ENCODE measurements around the gene NAV2. TPM values are rescaled to one million over a fixed set of nuclear protein-coding genes. Genes with fewer than 3 reads are reported as not detected.

The NAV2 gene
- total RNA-seq, 2 experiments from 2014 or later = 0.23 to 0.36 TPM

DNA sequence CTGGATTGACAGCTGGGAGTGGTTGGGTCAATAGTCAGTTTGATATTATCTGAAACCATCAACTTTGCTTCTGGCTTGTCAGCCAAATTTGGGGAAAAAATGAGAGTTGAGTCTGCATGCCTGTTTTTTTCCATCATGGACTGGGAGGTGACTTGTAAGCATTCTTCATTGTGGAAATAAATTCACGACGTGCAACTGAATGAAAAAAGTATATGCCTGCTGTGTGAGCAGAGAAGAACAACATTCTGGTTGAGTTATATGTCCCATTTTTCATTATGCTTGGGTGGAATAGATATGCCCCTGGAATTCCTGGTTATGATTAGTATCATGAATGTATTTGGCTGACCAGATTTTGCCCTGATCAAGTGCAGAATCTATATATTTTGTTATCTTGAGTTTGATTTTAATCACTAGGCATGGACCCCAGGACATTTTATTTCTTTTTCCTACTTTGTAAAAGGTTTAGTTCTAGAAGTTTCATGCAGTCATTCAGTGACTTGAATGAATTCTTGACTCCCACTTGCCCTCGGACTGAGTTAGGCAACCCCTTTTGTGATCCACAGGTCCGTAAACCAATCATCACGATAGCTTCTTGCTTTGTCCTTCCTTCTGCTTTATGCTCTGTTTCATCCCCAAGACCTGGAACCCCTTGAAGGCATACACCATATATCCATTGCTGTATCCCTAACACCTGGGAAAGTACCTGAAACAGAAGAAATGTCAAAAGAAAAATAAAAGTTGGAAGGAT is 205.8 kb downstream of the NAV2 start:
- Mint-ChIP-seq H3K36me3 (ENCODE audit: low read depth) (no peaks in the 10 kb centered on the region), H3K4me1 (ENCODE audit: low read depth) (no peaks in the 10 kb centered on the region), H3K27me3 (peaks cover 7% of the 10 kb centered on the region), H3K4me3 (no peak overlapping the region), H3K9me3 (no peaks in the 10 kb centered on the region), H3K27ac (no peak overlapping the region)
- no peak for ATAC-seq
- POLR2A ChIA-PET = no interaction called here
- DNase-seq = no peak
- intact Hi-C loops (cut with micrococcal nuclease) = no loop called here
- CTCF ChIA-PET = interaction anchor here (1.2 kb wide), 1 partner anchor 214 kb away, joined by 3 read pairs; no protein-coding TSS in a partner anchor
- TF ChIP-seq, protein P1, sequence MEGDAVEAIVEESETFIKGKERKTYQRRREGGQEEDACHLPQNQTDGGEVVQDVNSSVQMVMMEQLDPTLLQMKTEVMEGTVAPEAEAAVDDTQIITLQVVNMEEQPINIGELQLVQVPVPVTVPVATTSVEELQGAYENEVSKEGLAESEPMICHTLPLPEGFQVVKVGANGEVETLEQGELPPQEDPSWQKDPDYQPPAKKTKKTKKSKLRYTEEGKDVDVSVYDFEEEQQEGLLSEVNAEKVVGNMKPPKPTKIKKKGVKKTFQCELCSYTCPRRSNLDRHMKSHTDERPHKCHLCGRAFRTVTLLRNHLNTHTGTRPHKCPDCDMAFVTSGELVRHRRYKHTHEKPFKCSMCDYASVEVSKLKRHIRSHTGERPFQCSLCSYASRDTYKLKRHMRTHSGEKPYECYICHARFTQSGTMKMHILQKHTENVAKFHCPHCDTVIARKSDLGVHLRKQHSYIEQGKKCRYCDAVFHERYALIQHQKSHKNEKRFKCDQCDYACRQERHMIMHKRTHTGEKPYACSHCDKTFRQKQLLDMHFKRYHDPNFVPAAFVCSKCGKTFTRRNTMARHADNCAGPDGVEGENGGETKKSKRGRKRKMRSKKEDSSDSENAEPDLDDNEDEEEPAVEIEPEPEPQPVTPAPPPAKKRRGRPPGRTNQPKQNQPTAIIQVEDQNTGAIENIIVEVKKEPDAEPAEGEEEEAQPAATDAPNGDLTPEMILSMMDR (IDR thresholded peaks at IDR 0.05) = no peak

DNA sequence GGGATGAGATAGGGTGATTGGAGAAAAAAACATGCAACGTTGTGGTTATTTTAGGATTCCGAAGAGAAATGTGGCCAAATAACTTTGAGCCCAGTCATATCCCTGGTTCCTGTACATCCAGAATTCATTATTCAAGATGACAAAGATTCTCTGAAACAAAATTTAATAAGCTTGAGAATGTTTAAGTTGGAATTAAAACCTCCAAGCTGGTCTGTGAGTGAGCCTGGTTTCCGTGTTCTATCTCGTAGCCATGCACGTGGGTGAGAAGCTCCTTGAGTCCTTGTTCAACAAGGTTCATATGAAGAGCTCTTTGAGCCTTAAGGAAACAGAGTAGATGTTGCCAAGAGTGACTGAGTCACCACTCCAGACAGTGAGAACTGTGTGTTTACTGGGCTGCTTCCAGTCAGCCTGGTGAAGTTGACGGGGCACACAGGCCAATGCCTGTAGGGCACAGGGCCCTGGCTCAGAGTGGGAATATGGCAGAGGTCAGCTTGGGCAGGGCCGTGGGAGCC is 206.5 kb downstream of the NAV2 start:
- no peak overlapping the region for H3K27ac Mint-ChIP-seq
- no peaks in the 10 kb centered on the region for H3K36me3 Mint-ChIP-seq (ENCODE audit: low read depth)
- no peak for ATAC-seq
- POLR2A ChIA-PET = no interaction called here
- CTCF ChIA-PET = interaction anchor here (1.2 kb wide), 1 partner anchor 214 kb away, joined by 3 read pairs; no protein-coding TSS in a partner anchor
- no peaks in the 10 kb centered on the region for H3K4me1 Mint-ChIP-seq (ENCODE audit: low read depth)
- intact Hi-C loops (cut with micrococcal nuclease) = no loop called here
- DNase-seq = no peak
- no peaks in the 10 kb centered on the region for H3K9me3 Mint-ChIP-seq
- TF ChIP-seq, protein P1 (IDR thresholded peaks at IDR 0.05) = no peak
- H3K27me3 Mint-ChIP-seq = peaks cover 7% of the 10 kb centered on the region
- H3K4me3 Mint-ChIP-seq = no peak overlapping the region

DNA sequence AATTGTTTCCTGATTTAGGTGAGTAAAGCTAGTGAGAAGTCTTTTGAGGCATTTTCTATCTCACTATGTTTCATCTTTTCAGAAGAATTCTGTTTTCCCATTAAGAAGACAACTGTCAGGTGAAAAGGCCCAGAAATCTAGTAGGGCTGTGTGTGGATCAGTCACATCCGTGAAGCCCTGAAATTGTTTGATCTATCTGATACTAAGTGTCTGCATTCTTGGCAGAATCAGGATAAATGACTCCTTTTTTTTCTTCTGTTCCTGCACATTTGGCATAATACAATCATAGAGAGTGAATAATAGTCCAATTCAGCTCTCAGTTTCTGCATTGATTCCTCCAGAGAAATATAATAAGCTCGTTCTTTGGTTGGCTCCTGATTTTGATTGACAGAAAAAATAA is 208.3 kb downstream of the NAV2 start:
- no peaks in the 10 kb centered on the region for H3K4me1 Mint-ChIP-seq (ENCODE audit: low read depth)
- H3K27me3 Mint-ChIP-seq = peaks cover 9% of the 10 kb centered on the region
- no peak overlapping the region for H3K4me3 Mint-ChIP-seq
- CTCF ChIA-PET = interaction anchor here (0.8 to 1.3 kb wide), 2 partner anchors 43 to 850 kb away, joined by 3 read pairs; no protein-coding TSS in a partner anchor
- TF ChIP-seq, protein P1 (IDR thresholded peaks at IDR 0.05) = no peak
- intact Hi-C loops (cut with micrococcal nuclease) = no loop called here
- POLR2A ChIA-PET = no interaction called here
- no peaks in the 10 kb centered on the region for H3K9me3 Mint-ChIP-seq
- H3K27ac Mint-ChIP-seq = no peak overlapping the region
- ATAC-seq (no peak), DNase-seq (no peak)
- no peaks in the 10 kb centered on the region for H3K36me3 Mint-ChIP-seq (ENCODE audit: low read depth)

DNA sequence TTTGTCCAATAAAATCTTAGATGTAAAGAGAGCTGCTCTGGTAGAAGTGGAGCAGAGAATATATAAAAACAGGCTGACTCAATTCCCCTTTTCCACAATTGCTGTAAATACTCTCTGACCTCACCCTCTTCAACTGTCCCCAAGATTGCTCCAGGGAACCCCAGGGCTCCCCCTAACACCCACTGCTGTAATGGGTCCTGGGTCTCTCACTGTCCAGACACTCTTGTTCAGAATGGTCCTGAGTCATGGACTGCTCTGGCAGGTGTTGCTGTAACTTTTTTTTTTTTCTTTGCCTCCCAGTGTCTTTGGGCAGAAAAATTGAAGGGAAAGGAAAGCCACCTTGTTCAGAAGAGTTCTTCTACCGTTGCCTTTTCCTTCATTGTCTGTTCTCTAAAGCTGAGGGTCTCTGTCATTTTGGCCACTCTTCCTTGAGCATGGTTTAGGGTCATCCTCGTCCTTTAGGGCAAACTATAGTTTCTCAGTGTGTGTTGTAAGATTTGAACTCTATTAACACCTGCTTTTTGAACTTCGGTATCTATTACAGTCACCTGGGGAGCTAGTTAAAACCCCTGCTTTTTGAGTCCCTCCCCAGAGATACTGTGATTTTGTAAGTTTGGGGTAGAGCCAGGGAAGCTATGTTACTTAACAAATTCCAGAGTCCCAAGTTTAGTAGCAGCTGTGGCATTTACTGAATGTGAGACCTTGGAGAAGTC is 209.5 kb downstream of the NAV2 start:
- TF ChIP-seq, protein P1 (IDR thresholded peaks at IDR 0.05) = no peak
- Mint-ChIP-seq H3K4me1 (ENCODE audit: low read depth) (no peaks in the 10 kb centered on the region), H3K9me3 (no peaks in the 10 kb centered on the region), H3K4me3 (no peak overlapping the region), H3K27ac (no peak overlapping the region), H3K36me3 (ENCODE audit: low read depth) (no peaks in the 10 kb centered on the region), H3K27me3 (peaks cover 9% of the 10 kb centered on the region)
- CTCF ChIA-PET = interaction anchor here (0.8 kb wide), 1 partner anchor 41 kb away, joined by 3 read pairs; no protein-coding TSS in a partner anchor
- POLR2A ChIA-PET = no interaction called here
- DNase-seq (no peak), ATAC-seq (no peak)
- intact Hi-C loops (cut with micrococcal nuclease) = no loop called here

DNA sequence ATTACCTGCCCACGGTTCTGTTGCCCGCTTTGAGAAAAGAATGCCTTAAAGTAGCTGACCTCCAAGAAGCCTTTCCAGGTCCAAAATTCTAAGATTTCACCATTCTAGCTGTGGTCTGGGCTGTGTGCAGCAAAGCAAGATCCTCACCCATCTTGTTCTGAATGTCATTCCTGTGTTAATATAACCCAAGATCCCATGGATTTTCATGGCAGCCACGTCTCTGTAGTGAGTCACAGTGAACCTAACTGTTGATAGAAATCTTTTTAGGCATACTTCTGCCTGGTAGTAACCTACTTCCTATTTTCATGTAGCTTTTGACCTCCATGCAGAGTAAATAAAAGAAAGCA is 210.0 kb downstream of the NAV2 start:
- DNase-seq (no peak), ATAC-seq (no peak)
- Mint-ChIP-seq H3K4me3 (no peak overlapping the region), H3K4me1 (ENCODE audit: low read depth) (no peaks in the 10 kb centered on the region), H3K9me3 (no peaks in the 10 kb centered on the region), H3K27me3 (peaks cover 9% of the 10 kb centered on the region), H3K27ac (no peak overlapping the region), H3K36me3 (ENCODE audit: low read depth) (no peaks in the 10 kb centered on the region)
- TF ChIP-seq, protein P1 (IDR thresholded peaks at IDR 0.05) = no peak
- intact Hi-C loops (cut with micrococcal nuclease) = no loop called here
- ChIA-PET POLR2A (no interaction called here), CTCF (no interaction called here)
